ENCODE results near the gene C6.
"Not testable (repeated sequence)": the region's sequence is repeated elsewhere in the genome, so short reads cannot be mapped to it uniquely, and the experiment has no call there.

Gene C6

GRCh38 chr5:41196197-41196596 is 17.1 kb downstream of the C6 start:
- no peak for DNase-seq

- DNase-seq, result no peak
Observed at GRCh38 chr5:41195228-41195627, 18.1 kb downstream of the C6 start.

GRCh38 chr5:41194339-41194738 is 19.0 kb downstream of the C6 start:
- no peak for DNase-seq

GRCh38 chr5:41193456-41194205 is 19.7 kb downstream of the C6 start:
- DNase-seq, result peak; percentile 64

GRCh38 chr5:41191249-41191648 is 22.1 kb downstream of the C6 start:
- no peak for DNase-seq

- DNase-seq, result no peak
Observed at GRCh38 chr5:41186143-41186542, 27.2 kb downstream of the C6 start.

GRCh38 chr5:41183331-41183730 is 30.0 kb downstream of the C6 start:
- DNase-seq, result not testable (repeated sequence)

GRCh38 chr5:41182666-41183065 is 30.7 kb downstream of the C6 start:
- no peak for DNase-seq

GRCh38 chr5:41181691-41182564 is 31.4 kb downstream of the C6 start:
- DNase-seq, result no peak

- DNase-seq, result no peak
Observed at GRCh38 chr5:41176952-41177351, 36.4 kb downstream of the C6 start.

- DNase-seq, result no peak
Observed at GRCh38 chr5:41172012-41172411, 41.3 kb downstream of the C6 start.

- no peak for DNase-seq
Observed at GRCh38 chr5:41161271-41161670, 52.1 kb downstream of the C6 start.

- no peak for DNase-seq
Observed at GRCh38 chr5:41157272-41157894, 55.9 kb downstream of the C6 start.

- DNase-seq, result no peak
Observed at GRCh38 chr5:41156739-41157138, 56.6 kb downstream of the C6 start.

GRCh38 chr5:41154491-41154890 is 58.8 kb downstream of the C6 start:
- no peak for DNase-seq

GRCh38 chr5:41151564-41151963 is 61.8 kb downstream of the C6 start:
- DNase-seq, result no peak

- no peak for DNase-seq
Observed at GRCh38 chr5:41148448-41148847, 64.9 kb downstream of the C6 start.

GRCh38 chr5:41145306-41145705 is 68.0 kb downstream of the C6 start:
- no peak for DNase-seq

- no peak for DNase-seq
Observed at GRCh38 chr5:41143131-41143901, 70.0 kb downstream of the C6 start.

GRCh38 chr5:41127967-41128690 is 85.2 kb downstream of the C6 start:
- DNase-seq, result no peak

GRCh38 chr5:41122459-41122858 is 90.9 kb downstream of the C6 start:
- no peak for DNase-seq

GRCh38 chr5:41120600-41120999 is 92.7 kb downstream of the C6 start:
- DNase-seq, result no peak

All from midbrain (tissue), 1 donor.